Heart right ventricle (tissue), 16 donors: ENCODE results near the gene OAF. TPM values are rescaled to one million over a fixed set of nuclear protein-coding genes. Genes with fewer than 3 reads are reported as not detected.

Experiments
- ATAC-seq, 8 donors: fragments of 200-7000 bp; cut with Tn5 transposase; one replicate each; pipeline ENCODE4 v1.9.1; 2020; ENCODE audit warnings: mild to moderate bottlenecking in 8 of 8, moderate library complexity in 8 of 8, moderate number of reproducible peaks in 1 of 8
- DNase-seq, 2 donors: peaks; one replicate each; pipeline ENCODE4 v3.0.0-alpha.2; 2020
- H3K27ac ChIP-seq, 10 donors: fragments of 200-600 bp; sonication (generic) in 2 of 10; one replicate each; pipeline versions ENCODE4 v1.5.0 to v1.8.0; 2020 to 2022; ENCODE audit warnings: mild to moderate bottlenecking in 3 of 10
- H3K27me3 ChIP-seq, 7 donors: fragments of 200-600 bp; one replicate each; pipeline ENCODE4 v1.8.0; 2021 to 2022; ENCODE audit warnings: mild to moderate bottlenecking in 2 of 7
- H3K36me3 ChIP-seq, 9 donors: fragments of 200-600 bp; sonication (generic) in 1 of 9; one replicate each; pipeline versions ENCODE4 v1.5.0 to v1.8.0; 2020 to 2022; ENCODE audit warnings: mild to moderate bottlenecking in 2 of 9
- H3K4me1 ChIP-seq, 9 donors: fragments of 200-600 bp; sonication (generic) in 1 of 9; one replicate each; pipeline versions ENCODE4 v1.5.0 to v1.8.0; 2020 to 2022; ENCODE audit warnings: mild to moderate bottlenecking in 4 of 9
- H3K4me3 ChIP-seq, 10 donors: fragments of 200-600 bp; sonication (generic) in 2 of 10; one replicate each; pipeline versions ENCODE4 v1.5.0 to v1.8.0; 2020 to 2022; ENCODE audit warnings: mild to moderate bottlenecking in 7 of 10, moderate library complexity in 2 of 10
- H3K9me3 ChIP-seq, 11 donors: fragments of 200-600 bp in 10 of 11; sonication (generic) in 2 of 11; one replicate each; pipeline versions ENCODE4 v1.5.0 to v1.8.0; 2013 to 2022; ENCODE audit warnings: mild to moderate bottlenecking in 2 of 11, control low read depth in 1 of 11, moderate library complexity in 1 of 11
- WGBS, 2 donors: extraction: QIAGEN DNeasy Blood & Tissue Kit; methylation state at CpG; one replicate each; pipeline ENCODE4 v1.1.7; 2013; ENCODE audit warnings: inconsistent platforms in 1 of 2; 5-methylcytosine and 5-hydroxymethylcytosine counted together
- intact Hi-C, 10 donors: fragments of 100-400 bp; cut with DNase I; formaldehyde crosslinking; loops; one replicate each; pipeline versions ENCODE4 v1.11.1 to v1.14.2; 2022
- polyA plus RNA-seq, 2 donors: library from polyadenylated mRNA; stranded (reverse); fragments of 200-250 nt; gene quantifications; one replicate each; pipeline ENCODE4 v1.2.3, GENCODE V29; 2013
- total RNA-seq, 10 donors: library from RNA; stranded (reverse); fragmentation: NEBNext Ultra II Directional in 3 of 10; extraction: Animal tissue kit (Norgen Biotek cat#: 25700) in 3 of 10; gene quantifications; one replicate each; pipeline versions ENCODE4 v1.2.1 to v1.2.4, GENCODE V29; 2021 to 2023
- TF ChIP-seq, protein P1 (sequence below), 9 donors: fragments of 200-600 bp; sonication (generic) in 2 of 9; IDR thresholded peaks; one replicate each; pipeline versions ENCODE4 v1.5.0 to v1.8.0; 2021 to 2022; ENCODE audit warnings: antibody characterized with exemption in 9 of 9, mild to moderate bottlenecking in 5 of 9, moderate library complexity in 1 of 9
- donor health status: Arrhythmogenic right ventricular cardiomyopathy.
- donor health status: ischemic (EF 13 %, LVEDD 7.1; RV severe dilation, severe dysfunction).
- donor health status: healthy with polysubstance abuse.
- donor health status: DM: no; HTN: yes; CAD: no.
- donor health status: DM: no; HTN: no; CAD: no.
- donor health status: ischemic (EF 25% LVEDD 6.9; RV normal size, moderate dysfunction).
- donor health status: ischemic (EF 25% LVEDD 5.7; RV mildly dilated, moderate dysfunction).
- donor health status: healthy.
- donor health status: DM: yes; HTN: yes; CAD: no.
- donor health status: Ischemic cardiomyopathy.
- donor health status: ischemic (EF 35%, LVEDD 5.7; RV mildly dilated, moderate dysfunction).
- donor health status: nonischemic (EF 11% LVEDD 7.7; RV severe dilation, severe dysfunction).
- donor health status: DM: yes; HTN: yes; CAD: no.
- donor health status: PGD.
- donor health status: ischemic (EF 29% LVEDD 5.4; RV normal size, mild dysfunction).
- donor health status: nonischemic (EF 23%, LVEDD 6.1; RV moderate dilation, normal function).

OAF gene
- total and polyA plus RNA-seq, 12 donors, result 8.4 to 41.6 (median 15.3) TPM

DNA sequence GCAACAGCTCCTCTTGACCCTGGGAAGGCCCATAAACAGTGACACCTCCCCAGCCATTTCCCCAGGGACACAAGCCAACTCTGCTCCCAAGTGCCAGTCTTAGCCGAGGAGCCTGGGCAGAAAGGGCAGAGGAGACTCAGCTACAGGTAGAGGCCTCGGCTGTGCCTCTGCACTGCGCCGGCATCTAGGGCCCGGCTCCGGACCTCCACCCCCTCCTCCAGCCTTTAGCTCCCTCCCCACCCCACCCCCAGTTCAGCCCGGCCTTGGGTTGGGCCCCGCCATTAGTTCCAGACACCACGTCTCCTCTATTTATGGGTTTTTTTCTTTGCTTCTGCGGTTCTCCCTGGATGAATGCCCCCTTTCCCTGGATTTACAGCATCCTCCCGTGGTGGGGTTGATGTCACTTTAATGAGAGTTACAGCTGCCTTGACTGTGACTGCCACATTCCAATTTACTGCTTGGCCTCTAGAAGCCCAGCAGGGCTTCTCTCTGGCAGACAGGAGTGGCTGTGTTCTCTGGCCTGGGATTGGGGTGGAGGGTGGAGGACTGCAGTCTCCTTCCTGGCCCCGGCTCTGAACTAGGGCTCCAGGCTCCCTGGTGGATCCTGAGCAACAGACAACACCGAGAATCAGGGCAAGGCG lies 13.5 kb upstream of the OAF start:
- intact Hi-C loops, result no loop called here
- WGBS, 2 donors, result 61 to 79% methylated on average over 13 to 14 of the region's 14 CpGs
- ATAC-seq (peak in 7 of 8 donors; percentile 39 to 82 (median 60)), DNase-seq (no peak)
- H3K27ac ChIP-seq, result peak overlapping the region in 4 of 10 donors; percentile 7 to 34 (median 32)
- no peaks in the 10 kb centered on the region for H3K36me3 ChIP-seq
- H3K27me3 ChIP-seq, result peaks cover 0 to 16% (median 6%) of the 10 kb centered on the region in 7 donors
- H3K4me3 ChIP-seq, result no peak overlapping the region
- TF ChIP-seq, protein P1, sequence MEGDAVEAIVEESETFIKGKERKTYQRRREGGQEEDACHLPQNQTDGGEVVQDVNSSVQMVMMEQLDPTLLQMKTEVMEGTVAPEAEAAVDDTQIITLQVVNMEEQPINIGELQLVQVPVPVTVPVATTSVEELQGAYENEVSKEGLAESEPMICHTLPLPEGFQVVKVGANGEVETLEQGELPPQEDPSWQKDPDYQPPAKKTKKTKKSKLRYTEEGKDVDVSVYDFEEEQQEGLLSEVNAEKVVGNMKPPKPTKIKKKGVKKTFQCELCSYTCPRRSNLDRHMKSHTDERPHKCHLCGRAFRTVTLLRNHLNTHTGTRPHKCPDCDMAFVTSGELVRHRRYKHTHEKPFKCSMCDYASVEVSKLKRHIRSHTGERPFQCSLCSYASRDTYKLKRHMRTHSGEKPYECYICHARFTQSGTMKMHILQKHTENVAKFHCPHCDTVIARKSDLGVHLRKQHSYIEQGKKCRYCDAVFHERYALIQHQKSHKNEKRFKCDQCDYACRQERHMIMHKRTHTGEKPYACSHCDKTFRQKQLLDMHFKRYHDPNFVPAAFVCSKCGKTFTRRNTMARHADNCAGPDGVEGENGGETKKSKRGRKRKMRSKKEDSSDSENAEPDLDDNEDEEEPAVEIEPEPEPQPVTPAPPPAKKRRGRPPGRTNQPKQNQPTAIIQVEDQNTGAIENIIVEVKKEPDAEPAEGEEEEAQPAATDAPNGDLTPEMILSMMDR (IDR thresholded peaks at IDR 0.05), result no peak
- H3K9me3 ChIP-seq, result no peaks in the 10 kb centered on the region
- H3K4me1 ChIP-seq, result peaks cover 0 to 11% (median 0%) of the 10 kb centered on the region in 9 donors

DNA sequence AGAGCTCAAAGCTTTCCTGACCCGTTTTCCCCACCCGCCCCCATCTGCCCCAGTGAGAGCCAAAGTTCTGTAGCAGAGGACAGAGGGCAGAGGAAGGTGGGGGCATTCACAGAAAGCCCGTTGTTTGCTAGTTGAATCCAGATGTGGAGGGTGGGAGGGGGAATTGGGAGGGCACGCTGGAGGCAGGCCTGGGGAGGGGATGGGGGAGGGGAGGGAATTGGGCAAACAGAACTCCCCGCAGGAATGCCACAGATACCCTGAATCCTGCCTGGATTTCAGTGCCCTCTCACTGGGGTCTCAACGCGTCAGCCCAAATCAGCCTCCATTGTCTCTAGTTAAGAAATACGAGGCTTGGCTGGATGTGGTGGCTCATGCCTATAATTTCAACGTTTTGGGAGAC lies 12.9 kb upstream of the OAF start:
- Histone ChIP-seq H3K4me1 (peaks cover 0 to 11% (median 0%) of the 10 kb centered on the region in 9 donors), H3K9me3 (no peaks in the 10 kb centered on the region), H3K27me3 (peaks cover 0 to 11% (median 3%) of the 10 kb centered on the region in 7 donors), H3K4me3 (no peak overlapping the region), H3K27ac (peak overlapping the region in 2 of 10 donors; percentile 7 to 31), H3K36me3 (no peaks in the 10 kb centered on the region)
- intact Hi-C loops, result no loop called here
- 71 to 74% methylated on average over 9 of the region's 9 CpGs for WGBS, 2 donors
- TF ChIP-seq, protein P1 (IDR thresholded peaks at IDR 0.05), result no peak
- DNase-seq (no peak), ATAC-seq (peak in 1 of 8 donors; percentile 11)

DNA sequence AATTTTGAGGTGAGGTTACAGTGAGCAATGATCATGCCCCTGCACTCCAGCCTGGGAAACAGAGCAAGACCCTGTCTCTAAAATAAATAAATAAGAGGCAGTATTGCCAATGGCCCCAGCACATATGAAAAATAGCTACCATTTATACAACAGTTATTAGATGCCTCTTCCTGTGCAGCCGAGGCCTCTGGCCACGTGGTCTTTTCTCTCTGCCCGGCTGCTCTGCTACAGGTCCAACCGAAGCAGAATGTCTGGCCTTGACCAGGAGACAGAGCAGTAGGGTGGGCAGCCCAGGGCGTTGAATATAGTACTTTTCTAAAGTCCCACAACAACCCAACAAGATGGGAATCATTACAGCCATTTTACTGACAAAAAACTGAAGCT lies 12.4 kb upstream of the OAF start:
- no peak overlapping the region for H3K27ac ChIP-seq
- intact Hi-C loops, result no loop called here
- peaks cover 0 to 11% (median 3%) of the 10 kb centered on the region in 7 donors for H3K27me3 ChIP-seq
- no peak for DNase-seq
- TF ChIP-seq, protein P1 (IDR thresholded peaks at IDR 0.05), result no peak
- H3K4me3 ChIP-seq, result no peak overlapping the region
- no peaks in the 10 kb centered on the region for H3K9me3 ChIP-seq
- peaks cover 0 to 11% (median 0%) of the 10 kb centered on the region in 9 donors for H3K4me1 ChIP-seq
- 70 to 82% methylated on average over 5 of the region's 5 CpGs for WGBS, 2 donors
- no peaks in the 10 kb centered on the region for H3K36me3 ChIP-seq
- ATAC-seq, result no peak

DNA sequence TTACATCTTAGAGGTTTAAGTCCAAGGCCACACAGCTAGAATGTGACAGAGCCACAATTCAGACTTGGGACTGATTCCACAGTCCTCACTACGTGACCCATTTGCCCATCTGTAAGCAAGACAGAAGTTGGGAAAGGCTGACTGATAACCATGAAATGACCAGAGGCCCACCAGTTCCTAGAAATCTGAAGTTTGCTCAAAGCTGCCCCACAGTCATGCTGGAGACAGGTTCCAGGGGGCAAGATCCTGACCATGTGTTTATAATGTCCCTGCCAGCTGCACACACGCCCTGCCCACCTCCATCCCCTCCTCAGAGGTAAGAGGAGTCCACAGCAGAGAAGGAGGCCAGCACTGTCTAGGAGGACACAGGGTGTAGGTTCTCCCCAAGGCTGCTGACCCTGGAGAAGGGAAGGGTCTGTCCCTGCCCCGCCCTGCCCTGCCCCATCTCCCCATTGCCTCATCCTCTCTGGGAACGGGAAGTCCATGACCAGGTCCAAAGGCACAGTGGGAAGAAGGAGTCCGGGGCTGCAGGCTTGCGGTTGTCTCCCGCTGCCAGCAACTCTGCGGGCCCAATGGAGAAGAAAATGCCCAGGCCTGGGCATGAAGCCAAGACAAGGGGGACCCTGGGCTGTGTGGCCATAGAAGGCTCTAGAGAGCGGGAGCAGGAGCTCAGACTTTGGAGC lies 11.9 kb upstream of the OAF start:
- 90 to 92% methylated on average over 9 of the region's 9 CpGs for WGBS, 2 donors
- intact Hi-C loops, result no loop called here
- no peak overlapping the region for H3K27ac ChIP-seq
- H3K4me3 ChIP-seq, result no peak overlapping the region
- no peaks in the 10 kb centered on the region for H3K36me3 ChIP-seq
- H3K4me1 ChIP-seq, result peaks cover 0 to 11% (median 0%) of the 10 kb centered on the region in 9 donors
- TF ChIP-seq, protein P1 (IDR thresholded peaks at IDR 0.05), result no peak
- H3K27me3 ChIP-seq, result peaks cover 0 to 11% (median 3%) of the 10 kb centered on the region in 7 donors
- no peak for DNase-seq
- peak in 3 of 8 donors; percentile 7 to 29 (median 10) for ATAC-seq
- H3K9me3 ChIP-seq, result no peaks in the 10 kb centered on the region
